ENCODE measurements around the gene NINJ1. TPM values are rescaled to one million over a fixed set of nuclear protein-coding genes. Genes with fewer than 3 reads are reported as not detected.

Gene NINJ1
- total RNA-seq, 1 experiment from 2014 or later: 41.3 TPM

- no peak for TF ChIP-seq E2F4 (CRISPR knock-in tag; IDR thresholded peaks at IDR 0.05; ENCODE audit: borderline replicate concordance, low read depth)
Measured at GRCh38 chr9:93182572-93182971, 48.5 kb upstream of the NINJ1 start (continued).

DNA sequence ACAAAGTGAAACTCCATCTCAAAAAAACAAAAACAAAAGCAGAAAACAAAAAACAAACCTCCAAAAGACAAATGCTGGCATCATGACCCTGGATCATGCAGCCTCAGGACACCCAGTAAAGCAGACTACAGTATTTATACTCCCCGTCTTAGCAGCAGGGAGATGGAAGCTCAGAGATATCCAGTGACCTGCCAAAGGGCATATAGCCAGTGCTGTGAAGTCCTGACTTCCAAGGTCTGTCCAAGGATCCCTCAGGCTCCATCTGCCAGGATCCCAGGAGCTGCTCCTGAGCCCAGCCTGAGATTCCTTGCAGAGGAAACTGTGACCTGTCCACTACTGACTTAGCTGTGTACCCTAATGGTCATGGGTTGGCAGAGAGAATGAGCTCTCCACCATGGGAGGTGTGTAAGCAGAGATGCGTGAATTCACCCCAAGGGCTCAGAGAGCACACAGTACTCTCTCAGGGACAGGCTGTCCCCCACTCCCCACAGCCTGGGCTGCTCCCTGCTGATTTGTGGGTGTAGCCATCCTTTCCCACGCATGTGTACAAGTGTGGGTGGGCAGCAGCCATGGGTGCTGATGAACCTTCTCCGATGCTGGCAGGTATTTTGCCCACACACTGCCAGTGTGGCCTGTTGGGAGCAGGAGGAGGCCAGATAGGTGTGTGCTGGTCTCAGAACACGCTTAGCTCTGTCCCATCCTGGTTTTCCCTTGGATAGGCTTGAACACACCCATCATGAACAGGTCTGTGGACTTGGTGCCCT lies 47.8 kb upstream of the NINJ1 start:
- no peak overlapping the region for H3K27ac Mint-ChIP-seq
- ATAC-seq (no peak), DNase-seq (ENCODE audit: low spot score) (no peak)
- H3K36me3 Mint-ChIP-seq: no peaks in the 10 kb centered on the region
- H3K9me3 Mint-ChIP-seq: no peaks in the 10 kb centered on the region
- TF ChIP-seq, protein P1, sequence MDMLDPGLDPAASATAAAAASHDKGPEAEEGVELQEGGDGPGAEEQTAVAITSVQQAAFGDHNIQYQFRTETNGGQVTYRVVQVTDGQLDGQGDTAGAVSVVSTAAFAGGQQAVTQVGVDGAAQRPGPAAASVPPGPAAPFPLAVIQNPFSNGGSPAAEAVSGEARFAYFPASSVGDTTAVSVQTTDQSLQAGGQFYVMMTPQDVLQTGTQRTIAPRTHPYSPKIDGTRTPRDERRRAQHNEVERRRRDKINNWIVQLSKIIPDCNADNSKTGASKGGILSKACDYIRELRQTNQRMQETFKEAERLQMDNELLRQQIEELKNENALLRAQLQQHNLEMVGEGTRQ (CRISPR knock-in tag; IDR thresholded peaks at IDR 0.05): no peak
- TF ChIP-seq ZNF425 (CRISPR knock-in tag; conservative IDR thresholded peaks at IDR 0.05) (no peak), SP1 (CRISPR knock-in tag; conservative IDR thresholded peaks at IDR 0.05) (no peak)
- CTCF ChIA-PET: interaction anchor here (1.2 to 3.0 kb wide), 3 partner anchors 17 to 121 kb away, joined by 3 to 10 read pairs (median 3); no protein-coding TSS in a partner anchor
- H3K4me3 Mint-ChIP-seq: no peak overlapping the region
- POLR2A ChIA-PET: no interaction called here
- peaks cover 12% of the 10 kb centered on the region for H3K4me1 Mint-ChIP-seq
- H3K27me3 Mint-ChIP-seq (ENCODE audit: low read depth): peaks cover 31% of the 10 kb centered on the region

GRCh38 chr9:93180938-93181337 lies 46.9 kb upstream of the NINJ1 start:
- CTCF ChIA-PET: interaction anchor here (0.6 to 2.3 kb wide), 3 partner anchors 17 to 127 kb away, joined by 3 to 10 read pairs (median 3); no protein-coding TSS in a partner anchor
- ATAC-seq (no peak), DNase-seq (ENCODE audit: low spot score) (no peak)
- Mint-ChIP-seq H3K27ac (no peak overlapping the region), H3K36me3 (no peaks in the 10 kb centered on the region), H3K4me1 (peaks cover 5% of the 10 kb centered on the region), H3K4me3 (no peak overlapping the region), H3K27me3 (ENCODE audit: low read depth) (peaks cover 31% of the 10 kb centered on the region), H3K9me3 (no peaks in the 10 kb centered on the region)
- TF ChIP-seq GABPB1 (CRISPR knock-in tag; IDR thresholded peaks at IDR 0.05) (no peak), FOXP1 (CRISPR knock-in tag; IDR thresholded peaks at IDR 0.05; ENCODE audit: borderline replicate concordance) (no peak), NR2C2 (CRISPR knock-in tag; IDR thresholded peaks at IDR 0.05) (no peak)
- POLR2A ChIA-PET: no interaction called here

DNA sequence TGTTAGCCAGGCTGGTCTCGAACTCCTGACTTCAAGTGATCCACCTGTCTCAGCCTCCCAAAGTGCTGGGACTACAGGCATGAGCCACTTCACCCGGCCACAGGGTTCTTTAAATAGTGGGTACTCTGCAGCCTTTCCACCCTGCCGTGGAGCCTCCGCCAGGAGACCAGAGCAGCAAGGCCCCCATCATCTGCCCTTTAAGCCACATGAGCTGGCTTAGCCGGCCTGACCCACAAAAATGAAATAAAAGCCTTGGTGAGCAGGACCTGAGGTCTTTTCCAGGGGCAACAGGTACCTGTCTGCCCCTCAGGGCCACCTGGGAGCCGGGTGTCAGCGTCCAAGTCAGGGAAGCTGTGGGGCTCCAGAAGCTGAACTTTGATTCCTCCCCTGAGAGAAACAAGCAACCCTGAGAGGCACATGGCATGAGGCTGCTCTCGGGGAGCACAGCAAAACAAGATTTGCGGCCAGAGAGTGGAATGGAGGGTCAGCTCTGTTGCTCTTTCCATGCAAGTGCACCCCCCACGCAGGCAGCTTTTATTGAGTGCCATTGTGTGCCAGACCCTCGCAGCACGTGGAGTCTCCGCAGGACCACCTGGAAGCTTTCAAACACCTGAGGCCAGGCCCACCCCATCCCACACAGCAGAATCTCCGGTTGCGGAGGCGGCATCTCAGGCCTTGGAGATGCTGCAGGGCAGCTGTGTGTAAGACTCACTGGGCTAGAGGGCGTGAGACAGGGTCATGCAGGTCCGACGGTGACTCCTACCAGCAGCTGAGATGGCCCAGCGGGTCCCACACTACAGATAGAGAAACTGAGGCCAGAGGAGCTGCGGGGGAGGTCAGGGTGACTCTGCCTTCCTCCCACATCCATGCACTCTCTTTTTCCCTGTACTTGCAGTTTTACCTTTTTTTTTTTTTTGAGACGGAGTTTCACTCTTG lies 45.1 kb upstream of the NINJ1 start:
- ChIA-PET CTCF (interaction anchor here (0.6 to 2.3 kb wide), 7 partner anchors 10 to 302 kb away, joined by 3 to 10 read pairs (median 3); no protein-coding TSS in a partner anchor), POLR2A (no interaction called here)
- H3K27ac Mint-ChIP-seq: no peak overlapping the region
- H3K27me3 Mint-ChIP-seq (ENCODE audit: low read depth): peaks cover 31% of the 10 kb centered on the region
- H3K9me3 Mint-ChIP-seq: no peaks in the 10 kb centered on the region
- no peaks in the 10 kb centered on the region for H3K36me3 Mint-ChIP-seq
- no peaks in the 10 kb centered on the region for H3K4me1 Mint-ChIP-seq
- H3K4me3 Mint-ChIP-seq: no peak overlapping the region
- ATAC-seq: no peak
- DNase-seq (ENCODE audit: low spot score): no peak
- TF ChIP-seq MYBL2 (CRISPR knock-in tag; IDR thresholded peaks at IDR 0.05) (no peak), ZNF425 (CRISPR knock-in tag; conservative IDR thresholded peaks at IDR 0.05) (no peak), IRF2 (CRISPR knock-in tag; IDR thresholded peaks at IDR 0.05; ENCODE audit: borderline replicate concordance, low read depth) (no peak), NR2C2 (CRISPR knock-in tag; IDR thresholded peaks at IDR 0.05) (no peak)
- TF ChIP-seq, protein P2, sequence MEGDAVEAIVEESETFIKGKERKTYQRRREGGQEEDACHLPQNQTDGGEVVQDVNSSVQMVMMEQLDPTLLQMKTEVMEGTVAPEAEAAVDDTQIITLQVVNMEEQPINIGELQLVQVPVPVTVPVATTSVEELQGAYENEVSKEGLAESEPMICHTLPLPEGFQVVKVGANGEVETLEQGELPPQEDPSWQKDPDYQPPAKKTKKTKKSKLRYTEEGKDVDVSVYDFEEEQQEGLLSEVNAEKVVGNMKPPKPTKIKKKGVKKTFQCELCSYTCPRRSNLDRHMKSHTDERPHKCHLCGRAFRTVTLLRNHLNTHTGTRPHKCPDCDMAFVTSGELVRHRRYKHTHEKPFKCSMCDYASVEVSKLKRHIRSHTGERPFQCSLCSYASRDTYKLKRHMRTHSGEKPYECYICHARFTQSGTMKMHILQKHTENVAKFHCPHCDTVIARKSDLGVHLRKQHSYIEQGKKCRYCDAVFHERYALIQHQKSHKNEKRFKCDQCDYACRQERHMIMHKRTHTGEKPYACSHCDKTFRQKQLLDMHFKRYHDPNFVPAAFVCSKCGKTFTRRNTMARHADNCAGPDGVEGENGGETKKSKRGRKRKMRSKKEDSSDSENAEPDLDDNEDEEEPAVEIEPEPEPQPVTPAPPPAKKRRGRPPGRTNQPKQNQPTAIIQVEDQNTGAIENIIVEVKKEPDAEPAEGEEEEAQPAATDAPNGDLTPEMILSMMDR (IDR thresholded peaks at IDR 0.05): no peak
